WTC11 (cell line): Measurements from ENCODE around the gene KAZN.

ENCODE experiments used
- NR1H2 ChIP-seq: sonication (generic); formaldehyde crosslinking; IDR thresholded peaks from 2 replicates; pipeline ENCODE4 v1.9.0; 2021; ENCODE audit warnings: mild to moderate bottlenecking, moderate library complexity, missing genetic modification reagents
- TF ChIP-seq, protein P1 (sequence below): fragments of 200-600 bp; IDR thresholded peaks from 2 replicates; pipeline ENCODE4 v1.8.0; 2022; ENCODE audit warnings: antibody characterized with exemption

DNA sequence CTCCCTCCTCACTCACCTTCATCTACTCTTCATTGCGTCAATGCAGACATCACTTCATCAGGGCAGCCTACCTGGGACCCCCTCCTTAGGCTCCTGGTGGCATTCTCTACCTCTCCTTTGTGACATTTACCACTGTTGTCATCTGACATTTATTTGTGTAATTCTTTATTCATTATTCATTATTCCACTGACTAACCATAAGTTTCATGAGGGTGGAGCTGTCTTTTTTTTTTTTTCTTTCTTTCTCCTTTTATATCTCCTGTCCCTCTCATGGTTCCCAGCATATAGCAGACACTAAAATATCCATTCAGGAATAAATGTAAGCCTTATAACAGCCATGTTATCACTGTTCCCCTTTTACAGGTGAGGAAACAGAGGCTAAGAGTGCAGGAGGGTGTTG is 126.8 kb downstream of the KAZN start:
- TF ChIP-seq, protein P1, sequence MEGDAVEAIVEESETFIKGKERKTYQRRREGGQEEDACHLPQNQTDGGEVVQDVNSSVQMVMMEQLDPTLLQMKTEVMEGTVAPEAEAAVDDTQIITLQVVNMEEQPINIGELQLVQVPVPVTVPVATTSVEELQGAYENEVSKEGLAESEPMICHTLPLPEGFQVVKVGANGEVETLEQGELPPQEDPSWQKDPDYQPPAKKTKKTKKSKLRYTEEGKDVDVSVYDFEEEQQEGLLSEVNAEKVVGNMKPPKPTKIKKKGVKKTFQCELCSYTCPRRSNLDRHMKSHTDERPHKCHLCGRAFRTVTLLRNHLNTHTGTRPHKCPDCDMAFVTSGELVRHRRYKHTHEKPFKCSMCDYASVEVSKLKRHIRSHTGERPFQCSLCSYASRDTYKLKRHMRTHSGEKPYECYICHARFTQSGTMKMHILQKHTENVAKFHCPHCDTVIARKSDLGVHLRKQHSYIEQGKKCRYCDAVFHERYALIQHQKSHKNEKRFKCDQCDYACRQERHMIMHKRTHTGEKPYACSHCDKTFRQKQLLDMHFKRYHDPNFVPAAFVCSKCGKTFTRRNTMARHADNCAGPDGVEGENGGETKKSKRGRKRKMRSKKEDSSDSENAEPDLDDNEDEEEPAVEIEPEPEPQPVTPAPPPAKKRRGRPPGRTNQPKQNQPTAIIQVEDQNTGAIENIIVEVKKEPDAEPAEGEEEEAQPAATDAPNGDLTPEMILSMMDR, result no peak
- no peak for TF ChIP-seq NR1H2 (CRISPR knock-in tag)
